Glutamatergic neuron (in vitro differentiated cells): ENCODE measurements around the gene RASAL2. TPM values are rescaled to one million over a fixed set of nuclear protein-coding genes. Genes with fewer than 3 reads are reported as not detected.

Experiments
- DNase-seq: peaks from one replicate; pipeline ENCODE4 v3.0.0; 2022
- H3K27ac Mint-ChIP-seq: one replicate; pipeline ENCODE4 v1.8.0; 2020; ENCODE audit warnings: mild to moderate bottlenecking, mixed read lengths, inconsistent platforms; ENCODE audit not compliant: unreplicated experiment
- H3K27me3 Mint-ChIP-seq: one replicate; pipeline ENCODE4 v1.8.0; 2020; ENCODE audit warnings: mild to moderate bottlenecking, moderate library complexity, mixed read lengths, inconsistent platforms; ENCODE audit not compliant: unreplicated experiment
- H3K36me3 Mint-ChIP-seq: one replicate; pipeline ENCODE4 v1.8.0; 2020; ENCODE audit warnings: mild to moderate bottlenecking, mixed read lengths, inconsistent platforms; ENCODE audit not compliant: unreplicated experiment
- H3K4me1 Mint-ChIP-seq: one replicate; pipeline ENCODE4 v1.8.0; 2020; ENCODE audit warnings: mild to moderate bottlenecking, low read depth, mixed read lengths, inconsistent platforms; ENCODE audit not compliant: unreplicated experiment
- H3K4me3 Mint-ChIP-seq: one replicate; pipeline ENCODE4 v1.8.0; 2020; ENCODE audit warnings: mild to moderate bottlenecking, mixed read lengths, inconsistent platforms; ENCODE audit not compliant: unreplicated experiment
- H3K9me3 Mint-ChIP-seq: one replicate; pipeline ENCODE4 v1.8.0; 2020; ENCODE audit warnings: mild to moderate bottlenecking, moderate library complexity, mixed read lengths, inconsistent platforms; ENCODE audit not compliant: unreplicated experiment
- total RNA-seq: library from RNA; stranded (reverse); fragmentation: NEBNext Ultra II Directional; extraction: Animal tissue kit (Norgen Biotek cat#: 25700); gene quantifications from one replicate; pipeline ENCODE4 v1.2.1, GENCODE V29; 2021; ENCODE audit not compliant: unreplicated experiment
- TF ChIP-seq, protein P1 (sequence below): fragments of 200-600 bp; sonication (generic); IDR thresholded peaks from one replicate; pipeline ENCODE4 v1.5.0; 2021; ENCODE audit not compliant: partially characterized antibody, unreplicated experiment

Gene RASAL2
- total RNA-seq, 1 donor from 2014 or later, result 12.4 TPM

- Mint-ChIP-seq H3K36me3 (no peaks in the 10 kb centered on the region), H3K4me3 (no peak within 1 kb of the TSS), H3K4me1 (no peaks in the 10 kb centered on the region), H3K27me3 (peaks cover 3% of the 10 kb centered on the region), H3K9me3 (peaks cover 4% of the 10 kb centered on the region), H3K27ac (no peak within 1 kb of the TSS)
- TF ChIP-seq, protein P1, sequence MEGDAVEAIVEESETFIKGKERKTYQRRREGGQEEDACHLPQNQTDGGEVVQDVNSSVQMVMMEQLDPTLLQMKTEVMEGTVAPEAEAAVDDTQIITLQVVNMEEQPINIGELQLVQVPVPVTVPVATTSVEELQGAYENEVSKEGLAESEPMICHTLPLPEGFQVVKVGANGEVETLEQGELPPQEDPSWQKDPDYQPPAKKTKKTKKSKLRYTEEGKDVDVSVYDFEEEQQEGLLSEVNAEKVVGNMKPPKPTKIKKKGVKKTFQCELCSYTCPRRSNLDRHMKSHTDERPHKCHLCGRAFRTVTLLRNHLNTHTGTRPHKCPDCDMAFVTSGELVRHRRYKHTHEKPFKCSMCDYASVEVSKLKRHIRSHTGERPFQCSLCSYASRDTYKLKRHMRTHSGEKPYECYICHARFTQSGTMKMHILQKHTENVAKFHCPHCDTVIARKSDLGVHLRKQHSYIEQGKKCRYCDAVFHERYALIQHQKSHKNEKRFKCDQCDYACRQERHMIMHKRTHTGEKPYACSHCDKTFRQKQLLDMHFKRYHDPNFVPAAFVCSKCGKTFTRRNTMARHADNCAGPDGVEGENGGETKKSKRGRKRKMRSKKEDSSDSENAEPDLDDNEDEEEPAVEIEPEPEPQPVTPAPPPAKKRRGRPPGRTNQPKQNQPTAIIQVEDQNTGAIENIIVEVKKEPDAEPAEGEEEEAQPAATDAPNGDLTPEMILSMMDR, result no peak
- no peak for DNase-seq
Measured at GRCh38 chr1:178496410-178497135, 402.7 kb downstream of the RASAL2 start, which contains the start of gene CLEC20A. CLEC20A (minus strand) TSS chr1:178496964; CDS start chr1:178496939, 25 bp downstream.

DNA sequence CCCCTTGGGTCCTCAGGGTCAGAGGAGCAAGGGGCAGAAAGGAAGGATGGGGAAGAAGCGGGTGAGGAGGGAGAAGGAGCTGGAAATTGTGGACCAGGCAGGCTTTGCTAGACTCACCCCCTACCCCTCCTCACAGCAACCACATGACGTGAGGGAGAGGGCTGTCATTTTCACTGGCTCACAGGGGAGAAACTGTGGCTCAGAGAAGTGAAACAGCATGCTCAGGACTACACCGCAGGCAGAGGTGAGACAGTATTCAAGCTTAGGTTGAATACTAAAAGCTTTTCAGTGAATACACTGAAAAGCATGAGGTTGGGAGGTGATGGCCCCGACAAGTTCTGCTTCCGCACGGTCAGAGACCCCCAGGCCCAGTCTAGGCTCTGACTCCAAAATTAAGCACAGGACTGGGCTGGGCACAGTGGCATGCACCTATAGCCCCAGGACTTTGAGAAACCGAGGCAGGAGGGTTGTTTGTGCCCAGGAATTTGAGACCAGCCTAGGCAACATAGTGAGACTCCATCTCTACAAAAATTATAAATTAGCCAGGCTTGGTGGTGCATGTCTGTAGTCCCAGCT, 404.1 kb downstream of the RASAL2 start:
- H3K27me3 Mint-ChIP-seq, result peaks cover 3% of the 10 kb centered on the region
- DNase-seq, result no peak
- no peak overlapping the region for H3K4me3 Mint-ChIP-seq
- TF ChIP-seq, protein P1, result no peak
- H3K4me1 Mint-ChIP-seq, result no peaks in the 10 kb centered on the region
- no peaks in the 10 kb centered on the region for H3K36me3 Mint-ChIP-seq
- peaks cover 3% of the 10 kb centered on the region for H3K9me3 Mint-ChIP-seq
- H3K27ac Mint-ChIP-seq, result no peak overlapping the region

DNA sequence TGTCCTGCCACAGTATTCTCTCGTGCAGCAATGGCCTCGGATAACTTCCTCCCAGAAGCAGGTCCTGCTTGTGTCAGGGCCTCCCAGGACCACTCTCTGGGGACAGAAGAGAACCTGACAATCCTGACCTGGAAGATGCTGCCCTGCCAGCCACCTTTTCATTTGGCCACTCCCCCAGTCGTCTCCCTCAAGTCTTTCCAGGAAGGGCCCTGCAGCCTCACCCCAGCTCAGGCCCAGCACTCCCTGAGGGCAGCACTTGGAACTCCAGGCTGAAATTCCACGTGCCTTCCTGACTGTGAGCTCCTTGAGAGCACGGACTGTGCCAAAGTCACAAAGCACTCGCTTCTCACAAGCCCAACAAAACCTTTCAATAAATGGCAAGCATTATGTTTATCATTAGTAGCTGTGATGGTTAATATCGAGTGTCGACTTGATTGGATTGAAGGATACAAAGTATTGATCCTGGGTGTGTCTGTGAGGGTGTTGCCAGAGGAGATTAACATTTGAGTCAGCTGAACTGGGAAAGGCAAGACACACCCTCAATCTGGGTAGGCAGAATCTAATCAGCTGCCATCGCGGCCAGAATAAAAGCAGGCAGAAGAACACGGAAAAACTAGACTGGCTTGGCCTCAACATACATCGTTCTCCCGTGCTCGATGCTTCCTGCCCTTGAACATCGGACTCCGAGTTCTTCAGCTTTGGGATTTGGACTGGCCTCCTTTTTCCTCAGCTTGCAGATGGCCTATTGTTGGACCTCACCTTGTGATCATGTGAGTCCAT, 405.2 kb downstream of the RASAL2 start:
- H3K4me3 Mint-ChIP-seq, result no peak overlapping the region
- H3K27ac Mint-ChIP-seq, result peak overlapping the region; percentile 30
- no peaks in the 10 kb centered on the region for H3K4me1 Mint-ChIP-seq
- DNase-seq, result no peak
- TF ChIP-seq, protein P1, result no peak
- peaks cover 1% of the 10 kb centered on the region for H3K27me3 Mint-ChIP-seq
- peaks cover under 1% of the 10 kb centered on the region for H3K36me3 Mint-ChIP-seq
- peaks cover 3% of the 10 kb centered on the region for H3K9me3 Mint-ChIP-seq

- Mint-ChIP-seq H3K9me3 (peaks cover 3% of the 10 kb centered on the region), H3K4me1 (no peaks in the 10 kb centered on the region), H3K36me3 (peaks cover 4% of the 10 kb centered on the region), H3K27ac (no peak overlapping the region), H3K4me3 (no peak overlapping the region), H3K27me3 (no peaks in the 10 kb centered on the region)
- TF ChIP-seq, protein P1, result peak; percentile 52
- DNase-seq, result peak; percentile 42
Measured at GRCh38 chr1:178500091-178500770, 406.3 kb downstream of the RASAL2 start.
